Spleen (tissue), 7 donors: ENCODE data around the gene GABPB1.

ENCODE experiments used
- POLR2A ChIP-seq, 3 donors: fragments of 450-650 bp; IDR thresholded peaks; one replicate each; pipeline ENCODE4 v1.5.1; 2017; ENCODE audit warnings: antibody characterized with exemption in 3 of 3, mild to moderate bottlenecking in 1 of 3
- POLR2AphosphoS5 ChIP-seq, 3 donors: sonication (generic); formaldehyde crosslinking; IDR thresholded peaks; one replicate each; pipeline ENCODE4 v1.5.1; 2017; ENCODE audit warnings: antibody characterized with exemption in 3 of 3
- TF ChIP-seq, protein P1 (sequence below), 11 experiments: fragments of 200-600 bp in 7 of 11; fragments of 450-650 bp in 4 of 11; sonication (generic) in 4 of 11; IDR thresholded peaks in 8 of 11; conservative IDR thresholded peaks in 3 of 11; 1 replicate in 7 of 11; 2 replicates in 4 of 11; pipeline versions ENCODE4 v1.4.0 to v1.8.0; 2016 to 2021; ENCODE audit warnings: antibody characterized with exemption in 11 of 11, inconsistent platforms in 4 of 11, mild to moderate bottlenecking in 1 of 11
- donor health status: DM: no; HTN: no; CAD: no; lungs with moderate emphysema.
- donor health status: DM: no; HTN: no; CAD: no.
- donor health status: DM: no; HTN: no; CAD: no.

DNA sequence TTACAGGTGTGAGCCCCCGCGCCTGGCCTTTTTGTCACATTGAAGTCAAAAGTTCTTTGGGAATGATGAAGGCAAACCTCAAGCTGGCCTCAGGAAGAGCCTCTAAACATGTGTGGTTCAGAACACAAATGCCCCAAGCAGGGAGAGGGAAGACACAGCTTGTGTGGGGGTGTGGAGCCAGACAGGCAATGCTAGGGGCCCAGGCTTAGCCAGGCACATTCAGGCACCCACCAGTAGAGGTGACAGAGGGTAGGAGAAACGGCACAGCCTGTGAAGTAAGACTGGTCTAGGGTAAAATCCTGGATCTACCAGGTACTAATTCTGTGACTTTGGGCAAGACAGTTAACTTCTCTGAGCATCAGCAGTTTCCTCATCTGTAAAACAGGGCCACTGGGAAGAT lies 93.0 kb downstream of the GABPB1 start:
- TF ChIP-seq, protein P1, sequence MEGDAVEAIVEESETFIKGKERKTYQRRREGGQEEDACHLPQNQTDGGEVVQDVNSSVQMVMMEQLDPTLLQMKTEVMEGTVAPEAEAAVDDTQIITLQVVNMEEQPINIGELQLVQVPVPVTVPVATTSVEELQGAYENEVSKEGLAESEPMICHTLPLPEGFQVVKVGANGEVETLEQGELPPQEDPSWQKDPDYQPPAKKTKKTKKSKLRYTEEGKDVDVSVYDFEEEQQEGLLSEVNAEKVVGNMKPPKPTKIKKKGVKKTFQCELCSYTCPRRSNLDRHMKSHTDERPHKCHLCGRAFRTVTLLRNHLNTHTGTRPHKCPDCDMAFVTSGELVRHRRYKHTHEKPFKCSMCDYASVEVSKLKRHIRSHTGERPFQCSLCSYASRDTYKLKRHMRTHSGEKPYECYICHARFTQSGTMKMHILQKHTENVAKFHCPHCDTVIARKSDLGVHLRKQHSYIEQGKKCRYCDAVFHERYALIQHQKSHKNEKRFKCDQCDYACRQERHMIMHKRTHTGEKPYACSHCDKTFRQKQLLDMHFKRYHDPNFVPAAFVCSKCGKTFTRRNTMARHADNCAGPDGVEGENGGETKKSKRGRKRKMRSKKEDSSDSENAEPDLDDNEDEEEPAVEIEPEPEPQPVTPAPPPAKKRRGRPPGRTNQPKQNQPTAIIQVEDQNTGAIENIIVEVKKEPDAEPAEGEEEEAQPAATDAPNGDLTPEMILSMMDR (IDR thresholded peaks at IDR 0.05 in 8 of 11, conservative IDR thresholded peaks at IDR 0.05 in 3 of 11), result no peak
- no peak for TF ChIP-seq POLR2AphosphoS5 (IDR thresholded peaks at IDR 0.05)
- TF ChIP-seq POLR2A (IDR thresholded peaks at IDR 0.05), result no peak
